H1 (cell line): ENCODE measurements around the gene AGAP3. TPM values are rescaled to one million over a fixed set of nuclear protein-coding genes. Genes with fewer than 3 reads are reported as not detected.

ENCODE experiments used
- CTCF ChIA-PET: fragments of 300-600 bp; sonication (Branson Sonifier 250); formaldehyde crosslinking; loops from one replicate; lab custom pipeline; 2021; ENCODE audit not compliant: partially characterized antibody; lab: Charles Lee
- POLR2A ChIA-PET: fragments of 300-600 bp; sonication (Branson Sonifier 250); formaldehyde crosslinking; loops from one replicate; lab custom pipeline; 2021; ENCODE audit warnings: inconsistent platforms; ENCODE audit not compliant: partially characterized antibody; lab: Charles Lee
- DNase-seq, 2 experiments: peaks; one replicate each; pipeline versions ENCODE4 v3.0.0 to v3.0.0-alpha.2; 2010 to 2022; ENCODE audit warnings: low spot score in 2 of 2, low read depth in 1 of 2, mixed read lengths in 1 of 2
- FAIRE-seq: peaks from 2 replicates; lab custom pipeline; 2011; peaks lifted over from hg19 to GRCh38; lab: Jason Lieb, UNC
- H2AFZ ChIP-seq: 2 replicates; pipeline ENCODE4 v1.8.1; 2012; ENCODE audit warnings: low read length, inconsistent platforms
- H2AK5ac ChIP-seq: 2 replicates; pipeline ENCODE4 v1.6.1; 2013; ENCODE audit warnings: low read depth, low read length
- H2BK120ac ChIP-seq: replicated peaks from 2 replicates; pipeline ENCODE3; 2013; ENCODE audit warnings: low read depth, low read length, inconsistent platforms
- H2BK12ac ChIP-seq: 2 replicates; pipeline ENCODE4 v1.6.1; 2013; ENCODE audit warnings: low read depth, low read length
- H2BK15ac ChIP-seq: 2 replicates; pipeline ENCODE4 v1.6.1; 2013; ENCODE audit warnings: low read length
- H2BK20ac ChIP-seq: 2 replicates; pipeline ENCODE4 v1.6.1; 2013; ENCODE audit warnings: low read length
- H2BK5ac ChIP-seq: 2 replicates; pipeline ENCODE4 v1.6.1; 2013; ENCODE audit warnings: low read depth, low read length
- H3K14ac ChIP-seq: 2 replicates; pipeline ENCODE4 v1.6.1; 2013; ENCODE audit warnings: inconsistent platforms; ENCODE audit not compliant: insufficient read length
- H3K18ac ChIP-seq: 2 replicates; pipeline ENCODE4 v1.6.1; 2013; ENCODE audit warnings: low read length; ENCODE audit errors: extremely low read depth
- H3K23ac ChIP-seq: 2 replicates; pipeline ENCODE4 v1.6.1; 2013; ENCODE audit warnings: inconsistent platforms; ENCODE audit not compliant: insufficient read length
- H3K23me2 ChIP-seq: 2 replicates; pipeline ENCODE4 v1.6.1; 2013; ENCODE audit warnings: low read depth, low read length
- H3K27ac ChIP-seq: 2 replicates; pipeline ENCODE4 v1.6.1; 2011; ENCODE audit warnings: low read depth, low read length, inconsistent platforms
- H3K27me3 ChIP-seq, 4 experiments: replicated peaks in 1 of 4; 1 replicate in 1 of 4; 2 replicates in 3 of 4; pipeline versions ENCODE4 v1.6.1 to v1.8.1; 2011 to 2013; ENCODE audit warnings: low read length in 3 of 4, mild to moderate bottlenecking in 3 of 4, inconsistent platforms in 2 of 4, mixed read lengths in 2 of 4, moderate library complexity in 1 of 4; ENCODE audit not compliant: control insufficient read depth in 3 of 4, insufficient read depth in 3 of 4; ENCODE audit errors: extremely low read depth in 1 of 4
- H3K36me3 ChIP-seq, 4 experiments: 2 replicates each; pipeline versions ENCODE4 v1.6.1 to v1.8.1; 2011 to 2013; ENCODE audit warnings: mild to moderate bottlenecking in 4 of 4, low read length in 3 of 4, moderate library complexity in 2 of 4, control low read depth in 1 of 4, inconsistent platforms in 1 of 4; ENCODE audit not compliant: insufficient read depth in 4 of 4, control insufficient read depth in 2 of 4
- H3K4ac ChIP-seq: replicated peaks from 2 replicates; pipeline ENCODE3; 2013; ENCODE audit warnings: low read length, low read depth, mixed read lengths, inconsistent platforms; ENCODE audit not compliant: insufficient read length
- H3K4me1 ChIP-seq, 4 experiments: replicated peaks in 1 of 4; 1 replicate in 1 of 4; 2 replicates in 3 of 4; pipeline versions ENCODE4 v1.6.1 to v1.8.1; 2011 to 2013; ENCODE audit warnings: low read length in 3 of 4, inconsistent platforms in 2 of 4, mixed read lengths in 1 of 4; ENCODE audit not compliant: insufficient read depth in 4 of 4, control insufficient read depth in 3 of 4
- H3K4me2 ChIP-seq, 2 experiments: 2 replicates each; pipeline versions ENCODE4 v1.6.1 to v1.8.1; 2011 to 2013; ENCODE audit warnings: low read depth in 2 of 2, low read length in 2 of 2, control low read depth in 1 of 2, inconsistent platforms in 1 of 2, mild to moderate bottlenecking in 1 of 2; ENCODE audit not compliant: insufficient read depth in 1 of 2
- H3K4me3 ChIP-seq, 4 experiments: fragments of 200-600, 300-600 bp in 1 of 4; sonication (generic), shearing (Covaris generic), sonication (Bioruptor Twin) in 1 of 4; 2 replicates each; pipeline versions ENCODE4 v1.5.1 to v1.8.1; 2011 to 2016; ENCODE audit warnings: low read length in 4 of 4, low read depth in 3 of 4, control low read depth in 2 of 4, inconsistent platforms in 2 of 4, mild to moderate bottlenecking in 2 of 4, mixed read lengths in 1 of 4, moderate library complexity in 1 of 4; ENCODE audit not compliant: insufficient read depth in 2 of 4; ENCODE audit errors: extremely low read depth in 1 of 4
- H3K56ac ChIP-seq: replicated peaks from 2 replicates; pipeline ENCODE3; 2013; ENCODE audit warnings: low read depth, mild to moderate bottlenecking, mixed read lengths, low read length, inconsistent platforms; ENCODE audit not compliant: insufficient read length
- H3K79me1 ChIP-seq: 2 replicates; pipeline ENCODE4 v1.6.1; 2013; ENCODE audit warnings: low read depth, low read length, control low read depth
- H3K79me2 ChIP-seq, 2 experiments: 2 replicates each; pipeline versions ENCODE4 v1.6.1 to v1.8.1; 2012 to 2013; ENCODE audit warnings: low read length in 2 of 2, mild to moderate bottlenecking in 2 of 2, inconsistent platforms in 1 of 2; ENCODE audit not compliant: insufficient read depth in 2 of 2, control insufficient read depth in 1 of 2
- H3K9ac ChIP-seq, 4 experiments: replicated peaks in 1 of 4; 1 replicate in 1 of 4; 2 replicates in 3 of 4; pipeline versions ENCODE4 v1.6.1 to v1.8.1; 2011 to 2013; ENCODE audit warnings: low read depth in 3 of 4, low read length in 3 of 4, control low read depth in 2 of 4, mild to moderate bottlenecking in 2 of 4, moderate library complexity in 2 of 4, inconsistent platforms in 1 of 4; ENCODE audit errors: extremely low read depth in 1 of 4
- H3K9me3 ChIP-seq, 2 experiments: 2 replicates each; pipeline versions ENCODE4 v1.6.1 to v1.8.1; 2012 to 2013; ENCODE audit warnings: mild to moderate bottlenecking in 2 of 2, moderate library complexity in 2 of 2, control low read depth in 1 of 2, inconsistent platforms in 1 of 2, low read depth in 1 of 2, low read length in 1 of 2, mixed read lengths in 1 of 2; ENCODE audit not compliant: insufficient read depth in 2 of 2
- H4K20me1 ChIP-seq, 2 experiments: replicated peaks in 1 of 2; 2 replicates each; pipeline versions ENCODE3 to v1.8.1; 2011 to 2013; ENCODE audit warnings: inconsistent platforms in 2 of 2, low read length in 2 of 2, mild to moderate bottlenecking in 1 of 2; ENCODE audit not compliant: insufficient read depth in 2 of 2, control insufficient read depth in 1 of 2
- H4K5ac ChIP-seq: 2 replicates; pipeline ENCODE4 v1.6.1; 2013; ENCODE audit warnings: low read length, low read depth, mixed read lengths, inconsistent platforms; ENCODE audit not compliant: insufficient read length
- H4K8ac ChIP-seq: 2 replicates; pipeline ENCODE4 v1.8.0; 2013; ENCODE audit warnings: mild to moderate bottlenecking, moderate library complexity, low read length, inconsistent platforms; ENCODE audit not compliant: insufficient read depth; ENCODE audit errors: extremely low read depth
- H4K91ac ChIP-seq: replicated peaks from 2 replicates; pipeline ENCODE3; 2013; ENCODE audit warnings: low read length, mixed read lengths, inconsistent platforms; ENCODE audit not compliant: insufficient read length
- CREB1 ChIP-seq: IDR thresholded peaks from 2 replicates; pipeline ENCODE4 v1.6.1; 2012; ENCODE audit warnings: inconsistent platforms
- RNF2 ChIP-seq: fragments of 200-900, 300-1000 bp; sonication (generic); IDR thresholded peaks from 2 replicates; pipeline ENCODE4 v1.7.1; 2016; ENCODE audit warnings: borderline replicate concordance, low read depth, mild to moderate bottlenecking, antibody characterized with exemption, low read length; ENCODE audit not compliant: poor library complexity, severe bottlenecking; ENCODE audit errors: missing control alignments
- WGBS, 2 experiments: shearing (Covaris generic) in 1 of 2; methylation state at CpG; one replicate each; pipeline versions ENCODE4 v1.1.6 to v1.1.7; 2013 to 2015; ENCODE audit warnings: low lambda C conversion rate in 2 of 2, mixed read lengths in 2 of 2, inconsistent platforms in 1 of 2, low coverage in 1 of 2, missing lambda C conversion rate in 1 of 2; ENCODE audit not compliant: insufficient replicate concordance in 2 of 2, insufficient coverage in 1 of 2, insufficient read length in 1 of 2; ENCODE audit errors: extremely low coverage in 1 of 2, missing lambda C conversion rate in 1 of 2; 5-methylcytosine and 5-hydroxymethylcytosine counted together
- polyA plus RNA-seq, 7 experiments: library from polyadenylated mRNA; depleted of rRNA in 3 of 7; stranded (reverse) in 5 of 7; unstranded in 2 of 7; fragments of >200 nt in 5 of 7; fragments of 200-250 nt in 2 of 7; gene quantifications; 1 replicate in 5 of 7; 2 replicates in 1 of 7; 4 replicates in 1 of 7; pipeline versions ENCODE4 v1.2.1 to v1.2.3, GENCODE V29; 2011 to 2013; ENCODE audit warnings: missing spikeins in 2 of 7, mixed read lengths in 2 of 7
- total RNA-seq: library from RNA; stranded (reverse); fragmentation: NEBNext Ultra II Directional; extraction: Animal tissue kit (Norgen Biotek cat#: 25700); gene quantifications from 2 replicates; pipeline ENCODE4 v1.2.1, GENCODE V29; 2021

AGAP3 gene
- total and polyA plus RNA-seq, 2 of the 8 experiments (the other 6 are each of a cell fraction or from before 2014, with no cell fraction given), result 66.4 to 120 TPM

GRCh38 chr7:151058781-151059366, 27.4 kb upstream of the AGAP3 start:
- Histone ChIP-seq H2BK12ac (peak overlapping the region; percentile 44; the same call in 1 of the 2 replicates), H3K9me3 (no peaks in the 10 kb centered on the region), H4K5ac (peak overlapping the region; percentile 72), H2BK120ac (no peak overlapping the region), H3K79me2 (peaks cover 0 to 6% of the 10 kb centered on the region in 2 experiments; a peak in 1 of 4 replicates), H2AK5ac (no peak overlapping the region), H3K36me3 (no peaks in the 10 kb centered on the region), H4K20me1 (peaks cover 0 to 4% of the 10 kb centered on the region in 2 experiments), H3K4me2 (peak overlapping the region; percentile 86 to 98), H4K8ac (no peak overlapping the region), H2AFZ (no peak overlapping the region), H3K79me1 (0 out of 2 replicates have a peak, but pooled peaks cover 3% of the 10 kb centered on the region), H3K23ac (no peak overlapping the region), H3K4me3 (peak overlapping the region; percentile 59 to 91 (median 74)), H2BK5ac (peak overlapping the region; percentile 71; the same call in 1 of the 2 replicates), H2BK15ac (peak overlapping the region; percentile 1; the same call in 1 of the 2 replicates)
- ChIA-PET POLR2A (interaction anchor here (1.0 to 2.5 kb wide), 8 partner anchors 10 to 49 kb away, joined by 3 to 6 read pairs (median 3); partner anchors contain the start of genes FASTK and TMUB1), CTCF (interaction anchor here (0.7 to 9.7 kb wide), 7 partner anchors 26 to 65 kb away, joined by 3 to 88 read pairs (median 5); partner anchors contain the start of gene ABCB8)
- peak in 1 of 2 experiments; percentile 62 for DNase-seq
- WGBS, 2 experiments, result 25% methylated on average over 18 of the region's 18 CpGs; no CpG with 5 or more reads in 1 of the 2 experiments
- peak; percentile 0 for TF ChIP-seq RNF2
- TF ChIP-seq CREB1, result no peak
- TF ChIP-seq, all 59 proteins: peak for 1
- H2BK20ac ChIP-seq, result peak overlapping the region; percentile 34; the same call in 1 of the 2 replicates
- H3K27me3 ChIP-seq, result peaks cover 0 to 9% (median 4%) of the 10 kb centered on the region in 4 experiments; a peak in 5 of 7 replicates
- H3K56ac ChIP-seq, result no peak overlapping the region
- H3K23me2 ChIP-seq, result peaks cover 33% of the 10 kb centered on the region
- no peak overlapping the region for H3K4ac ChIP-seq
- no peak overlapping the region for H3K14ac ChIP-seq
- peak overlapping the region; percentile 68 for H3K18ac ChIP-seq
- H3K9ac ChIP-seq, result peak overlapping the region in 3 of 4 experiments; percentile 14 to 62 (median 35); a peak in 4 of 7 replicates
- H3K4me1 ChIP-seq, result peaks cover 9 to 42% (median 32%) of the 10 kb centered on the region in 4 experiments
- peak overlapping the region; percentile 22 for H4K91ac ChIP-seq
- no peak overlapping the region for H3K27ac ChIP-seq
- no peak for FAIRE-seq
